Loucy (cell line): Measurements from ENCODE around the gene GNAZ.

Experiments
- H2AFZ ChIP-seq: fragments of 200-600 bp; sonication (generic); 2 replicates; pipeline ENCODE4 v1.6.0; 2016; ENCODE audit warnings: antibody characterized with exemption, mild to moderate bottlenecking, low read length, moderate library complexity
- H3F3A ChIP-seq: fragments of 200-600 bp; 2 replicates; pipeline ENCODE4 v1.6.0; 2016; ENCODE audit warnings: antibody characterized with exemption, low read depth, mild to moderate bottlenecking
- H3K27me3 ChIP-seq: fragments of 200-600 bp; sonication (generic); 2 replicates; pipeline ENCODE4 v1.6.1; 2014; ENCODE audit warnings: low read length, mild to moderate bottlenecking; ENCODE audit not compliant: insufficient read depth, poor library complexity, severe bottlenecking
- H3K36me3 ChIP-seq: fragments of 200-600 bp; sonication (generic); 2 replicates; pipeline ENCODE4 v1.6.1; 2016; ENCODE audit warnings: low read length; ENCODE audit not compliant: insufficient read depth
- H3K4me1 ChIP-seq: fragments of 200-600 bp; sonication (generic); 2 replicates; pipeline ENCODE4 v1.5.1; 2014; ENCODE audit warnings: low read length, mild to moderate bottlenecking; ENCODE audit not compliant: insufficient read depth, poor library complexity, severe bottlenecking
- H3K4me2 ChIP-seq: fragments of 200-600 bp; sonication (generic); 2 replicates; pipeline ENCODE4 v1.6.0; 2014; ENCODE audit warnings: antibody characterized with exemption, low read length, low read depth, mild to moderate bottlenecking; ENCODE audit not compliant: poor library complexity, severe bottlenecking
- H3K4me3 ChIP-seq: fragments of 200-600 bp; sonication (generic); 2 replicates; pipeline ENCODE4 v1.5.1; 2014; ENCODE audit warnings: low read length, mild to moderate bottlenecking, mixed read lengths; ENCODE audit not compliant: poor library complexity, severe bottlenecking
- H3K79me2 ChIP-seq: fragments of 200-600 bp; sonication (generic); 2 replicates; pipeline ENCODE4 v1.6.1; 2014; ENCODE audit warnings: low read length; ENCODE audit not compliant: insufficient read depth
- H3K9ac ChIP-seq: fragments of 200-600 bp; sonication (generic); 2 replicates; pipeline ENCODE4 v1.6.0; 2014; ENCODE audit warnings: mild to moderate bottlenecking, low read depth, low read length, moderate library complexity; ENCODE audit not compliant: poor library complexity, severe bottlenecking
- H3K9me2 ChIP-seq: fragments of 200-600 bp; sonication (generic); replicated peaks from 2 replicates; pipeline ENCODE4 v1.6.1; 2016; ENCODE audit warnings: low read depth, low read length, mixed read lengths
- H3K9me3 ChIP-seq: fragments of 200-600 bp; sonication (generic); 2 replicates; pipeline ENCODE4 v1.6.1; 2014; ENCODE audit warnings: mild to moderate bottlenecking, antibody characterized with exemption, low read length, low read depth; ENCODE audit not compliant: insufficient read depth
- H4K20me1 ChIP-seq: fragments of 200-600 bp; sonication (generic); 2 replicates; pipeline ENCODE4 v1.6.0; 2014; ENCODE audit warnings: antibody characterized with exemption, low read length, mild to moderate bottlenecking; ENCODE audit not compliant: insufficient read depth, poor library complexity, severe bottlenecking
- CTCF ChIP-seq: fragments of 200-600 bp; sonication (generic); conservative IDR thresholded peaks from 2 replicates; pipeline ENCODE4 v1.5.1; 2014; ENCODE audit warnings: mild to moderate bottlenecking, antibody characterized with exemption, low read length
- EZH2phosphoT487 ChIP-seq: fragments of 200-600 bp; IDR thresholded peaks from 2 replicates; pipeline ENCODE4 v1.6.1; 2018; ENCODE audit warnings: antibody characterized with exemption, mild to moderate bottlenecking, moderate library complexity, borderline replicate concordance

GNAZ gene

DNA sequence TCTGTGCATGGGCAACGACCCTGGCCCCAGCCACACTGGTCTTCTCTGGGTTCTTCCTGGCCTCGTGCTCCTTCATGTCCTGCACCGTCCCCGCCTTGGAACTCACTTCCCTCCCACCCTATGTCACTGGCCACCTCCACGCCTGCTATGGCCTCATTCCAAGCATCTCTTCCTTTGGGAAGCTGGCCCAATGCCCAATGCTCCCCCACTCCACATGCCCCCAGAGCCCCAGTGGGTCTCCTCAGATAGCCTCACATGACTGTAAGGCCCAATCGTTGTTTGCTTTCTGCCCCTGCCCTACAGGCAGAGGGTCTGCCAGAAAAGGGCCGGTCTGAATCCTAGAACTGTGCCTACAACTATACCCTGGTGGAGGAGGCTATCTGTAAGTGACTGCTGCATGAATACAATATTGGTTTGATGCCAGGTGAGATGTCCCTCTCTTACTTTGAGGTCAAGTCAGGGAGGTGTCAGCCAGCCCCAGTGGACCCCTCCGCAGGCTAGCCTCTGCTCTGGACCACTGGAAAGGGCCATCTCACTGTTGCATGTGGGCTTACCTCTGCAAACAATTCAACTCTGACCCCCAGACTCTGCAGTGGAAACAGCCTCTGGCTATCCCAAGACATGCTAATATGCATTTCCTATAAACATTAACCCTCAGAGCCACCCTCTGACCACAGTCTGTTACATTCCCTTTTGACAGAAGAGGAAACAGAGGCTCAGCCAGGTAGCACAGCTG lies 2.1 kb upstream of the GNAZ start:
- Histone ChIP-seq H3K4me3 (no peak overlapping the region), H3K9me3 (no peaks in the 10 kb centered on the region), H3K9ac (no peak overlapping the region), H3K9me2 (no peaks in the 10 kb centered on the region), H3K27me3 (no peaks in the 10 kb centered on the region), H3K4me1 (peaks cover 7% of the 10 kb centered on the region), H2AFZ (no peak overlapping the region), H3K4me2 (no peak overlapping the region), H3K36me3 (no peaks in the 10 kb centered on the region), H3K79me2 (no peaks in the 10 kb centered on the region), H4K20me1 (no peaks in the 10 kb centered on the region), H3F3A (no peaks in the 10 kb centered on the region)
- no peak for TF ChIP-seq EZH2phosphoT487
- no peak for TF ChIP-seq CTCF

GRCh38 chr22:23068832-23069385 lies 1.4 kb upstream of the GNAZ start:
- Histone ChIP-seq H3K4me1 (peaks cover 7% of the 10 kb centered on the region), H3K27me3 (no peaks in the 10 kb centered on the region), H3K4me2 (no peak overlapping the region), H3F3A (no peaks in the 10 kb centered on the region), H2AFZ (no peak overlapping the region; the same call in 1 of the 2 replicates), H4K20me1 (no peaks in the 10 kb centered on the region), H3K9me2 (no peaks in the 10 kb centered on the region), H3K36me3 (no peaks in the 10 kb centered on the region), H3K9ac (no peak overlapping the region), H3K79me2 (no peaks in the 10 kb centered on the region), H3K4me3 (no peak overlapping the region), H3K9me3 (no peaks in the 10 kb centered on the region)
- TF ChIP-seq EZH2phosphoT487 (no peak), CTCF (no peak)

DNA sequence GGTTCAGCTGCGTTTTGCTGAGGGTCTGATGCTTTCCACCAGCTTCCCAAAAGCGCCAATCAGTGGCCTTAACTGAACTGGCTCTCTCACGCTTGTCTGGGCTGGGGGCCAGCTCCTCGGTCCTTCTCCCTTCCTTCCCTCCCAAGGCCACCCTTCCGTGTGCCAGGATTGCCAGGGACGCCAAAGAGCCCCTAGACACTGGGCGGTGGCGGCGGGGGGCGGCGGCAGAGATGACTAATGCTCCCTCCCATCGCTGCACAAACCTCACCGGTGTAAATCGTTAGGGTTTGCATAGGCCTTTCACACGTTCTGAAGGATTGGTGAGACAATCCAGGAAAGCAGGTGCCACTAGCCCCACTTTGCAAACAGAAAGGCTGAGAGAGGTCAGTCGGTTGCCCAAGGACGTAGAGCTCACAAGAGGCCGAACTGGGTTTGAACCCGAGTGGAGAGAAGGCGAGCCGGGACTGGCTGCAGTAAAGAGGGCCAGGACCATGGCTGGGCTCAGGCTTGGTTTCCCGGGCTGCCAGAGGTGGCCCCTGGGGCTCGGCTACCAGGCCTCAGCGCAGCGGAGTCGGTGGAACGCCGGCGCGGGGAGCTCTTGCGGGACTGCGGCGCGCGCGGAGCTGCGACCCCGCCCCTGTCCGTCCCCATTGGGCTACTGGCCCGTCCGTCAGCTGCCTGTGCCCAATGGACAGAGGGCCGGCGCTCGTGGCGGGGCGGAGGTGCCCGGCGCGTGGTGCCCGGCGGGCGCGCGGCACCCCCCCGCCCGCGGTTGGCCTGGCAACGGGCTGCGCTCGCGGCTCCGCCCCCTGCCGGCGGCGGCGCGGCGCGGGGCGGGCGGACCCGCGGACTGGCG lies 589 bp upstream of the GNAZ start:
- peak overlapping the region; percentile 66 for H3K4me3 ChIP-seq
- peak overlapping the region; percentile 73 for H3K4me2 ChIP-seq
- H3K27me3 ChIP-seq, result no peaks in the 10 kb centered on the region
- H3K9me2 ChIP-seq, result no peaks in the 10 kb centered on the region
- peak overlapping the region; percentile 70 for H2AFZ ChIP-seq
- no peaks in the 10 kb centered on the region for H3F3A ChIP-seq
- no peaks in the 10 kb centered on the region for H3K79me2 ChIP-seq
- peaks cover 7% of the 10 kb centered on the region for H3K4me1 ChIP-seq
- H4K20me1 ChIP-seq, result no peaks in the 10 kb centered on the region
- no peaks in the 10 kb centered on the region for H3K9me3 ChIP-seq
- peak overlapping the region; percentile 27 for H3K9ac ChIP-seq
- TF ChIP-seq EZH2phosphoT487 (no peak), CTCF (no peak)
- no peaks in the 10 kb centered on the region for H3K36me3 ChIP-seq
